CD4-positive, alpha-beta T cell treated with Interleukin-2 at 100 ng/mL for 4 hours (primary cell): ENCODE measurements around the gene PTRH2.
"Not testable (repeated sequence)": the region's sequence is repeated elsewhere in the genome, so short reads cannot be mapped to it uniquely, and the experiment has no call there.

Source experiments
- DNase-seq: peaks from one replicate; pipeline ENCODE4 v3.0.0-alpha.2; 2020; ENCODE audit warnings: low spot score

PTRH2 gene

DNA sequence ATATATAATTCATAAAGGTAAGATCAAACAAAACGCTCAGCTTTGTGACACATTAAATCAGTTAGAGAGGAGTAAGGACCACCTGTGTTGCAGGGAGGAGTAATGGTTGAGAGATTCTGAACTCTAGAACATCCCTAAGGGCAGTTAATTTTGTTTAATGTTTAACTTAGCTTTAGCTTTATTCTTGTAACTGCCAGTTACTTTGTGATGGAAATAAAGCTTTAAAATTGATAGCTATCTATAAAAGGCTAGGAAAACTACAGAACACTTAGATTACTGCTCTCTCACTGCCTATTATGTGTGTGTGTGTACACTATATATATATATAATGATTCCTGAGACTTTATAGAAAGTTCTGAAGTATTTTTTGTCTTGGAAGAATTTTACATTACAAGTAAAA, 37.8 kb downstream of the PTRH2 start:
- no peak for DNase-seq

DNA sequence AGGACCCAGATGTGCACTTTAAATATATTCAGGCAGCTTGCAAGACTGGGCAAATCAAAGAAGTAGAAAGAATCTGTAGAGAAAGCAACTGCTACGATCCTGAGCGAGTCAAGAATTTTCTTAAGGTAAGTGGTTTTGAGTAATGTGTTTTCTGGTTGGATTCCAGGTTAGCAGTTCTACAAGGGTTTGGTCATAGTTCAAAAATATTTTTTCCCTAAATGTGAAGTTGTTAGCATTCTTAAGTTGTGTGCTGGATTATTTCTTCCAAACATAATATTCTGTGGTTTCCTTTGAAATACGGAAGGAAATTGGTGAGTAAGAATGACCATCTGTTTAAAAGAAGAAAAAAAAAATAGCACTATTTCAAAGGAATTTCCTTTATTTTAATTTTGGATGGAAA, 38.4 kb downstream of the PTRH2 start:
- no peak for DNase-seq

DNA sequence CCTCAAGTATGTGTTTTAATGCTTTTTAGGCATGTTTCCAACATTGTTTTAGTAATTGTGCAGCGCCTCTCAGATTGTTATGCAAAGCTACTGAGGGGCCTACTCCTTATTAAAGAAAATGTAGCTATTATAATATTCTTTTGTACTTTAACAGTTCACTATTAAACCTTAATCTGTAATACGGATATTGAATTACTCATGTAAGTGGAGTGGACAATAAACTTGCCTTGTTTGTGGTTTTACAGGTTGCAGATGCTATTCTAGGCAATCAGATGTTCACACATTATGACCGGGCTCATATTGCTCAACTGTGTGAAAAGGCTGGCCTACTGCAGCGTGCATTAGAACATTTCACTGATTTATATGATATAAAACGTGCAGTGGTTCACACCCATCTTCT, 41.0 kb downstream of the PTRH2 start:
- no peak for DNase-seq

DNA sequence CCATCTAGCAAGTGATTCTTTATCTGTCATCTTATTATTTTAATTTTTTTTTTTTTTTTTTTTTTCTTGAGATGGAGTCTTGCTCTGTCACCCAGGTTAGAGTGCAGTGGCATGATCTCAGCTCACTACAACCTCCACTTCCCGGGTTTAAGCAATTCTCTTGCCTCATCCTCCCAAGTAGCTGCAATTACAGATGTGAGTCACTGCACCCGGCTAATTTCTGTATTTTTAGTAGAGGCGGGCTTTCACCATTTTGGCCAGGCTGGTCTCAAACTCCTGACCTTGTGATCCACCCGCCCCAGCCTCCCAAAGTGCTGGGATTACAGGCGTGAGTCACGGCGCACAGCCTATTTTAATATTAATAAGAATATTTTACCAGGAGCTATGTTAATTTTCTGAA, 50.6 kb downstream of the PTRH2 start:
- not testable (repeated sequence) for DNase-seq

DNA sequence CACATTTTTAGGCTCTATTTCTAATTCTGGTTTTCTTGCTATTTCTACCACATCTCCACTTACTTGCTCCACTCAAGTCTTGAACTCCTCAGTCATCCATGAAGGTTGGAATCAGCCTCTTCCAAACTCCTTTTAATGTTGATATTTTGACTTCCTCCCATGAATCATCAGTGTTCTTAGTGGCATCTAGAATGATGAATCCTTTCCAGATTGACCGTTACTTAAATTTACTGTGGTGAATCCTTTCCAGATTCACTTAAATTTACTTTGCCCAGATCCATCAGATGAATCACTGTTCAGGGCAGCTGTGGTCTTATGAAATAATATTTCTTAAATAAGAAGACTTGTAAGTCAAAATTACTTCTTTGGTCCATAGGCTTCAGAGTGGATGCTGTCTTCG, 55.1 kb downstream of the PTRH2 start:
- DNase-seq: no peak

DNA sequence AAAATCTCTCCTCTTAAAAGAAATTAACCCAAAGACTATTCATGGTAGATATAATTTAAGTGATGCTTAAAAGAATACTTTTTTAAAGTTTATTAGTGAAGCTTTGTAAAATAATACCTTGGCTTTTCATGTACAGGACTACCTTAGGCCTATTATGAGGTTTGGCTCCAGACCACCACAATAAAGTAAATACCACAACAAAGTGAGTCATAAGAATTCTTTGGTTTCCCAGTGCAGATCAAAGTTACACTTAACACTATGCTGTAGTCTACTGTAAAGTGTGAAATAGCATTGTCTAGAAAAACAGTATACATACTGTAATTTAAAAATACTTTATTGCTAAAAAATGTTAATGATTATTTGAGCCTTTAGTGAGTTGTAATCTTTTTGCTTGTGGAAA, 55.9 kb downstream of the PTRH2 start:
- peak; percentile 48 for DNase-seq

DNA sequence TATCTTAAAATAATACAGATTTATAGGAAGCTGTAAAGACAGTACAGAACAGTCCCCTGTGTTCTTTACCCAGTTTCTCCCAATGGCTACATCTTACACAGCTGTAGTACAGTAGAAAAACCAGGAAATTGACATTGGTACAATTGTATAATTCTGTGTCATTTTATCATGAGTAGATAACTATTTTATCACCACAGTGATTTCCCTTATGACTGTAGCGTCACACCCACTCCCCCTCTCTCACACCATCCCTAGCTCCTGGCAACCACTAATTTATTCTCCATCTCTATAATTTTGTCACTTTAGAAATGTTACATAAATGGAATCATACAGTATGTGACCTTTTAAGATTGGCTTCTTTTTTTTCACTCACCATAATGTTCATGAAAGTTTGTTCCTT, 56.6 kb downstream of the PTRH2 start:
- DNase-seq: no peak

DNA sequence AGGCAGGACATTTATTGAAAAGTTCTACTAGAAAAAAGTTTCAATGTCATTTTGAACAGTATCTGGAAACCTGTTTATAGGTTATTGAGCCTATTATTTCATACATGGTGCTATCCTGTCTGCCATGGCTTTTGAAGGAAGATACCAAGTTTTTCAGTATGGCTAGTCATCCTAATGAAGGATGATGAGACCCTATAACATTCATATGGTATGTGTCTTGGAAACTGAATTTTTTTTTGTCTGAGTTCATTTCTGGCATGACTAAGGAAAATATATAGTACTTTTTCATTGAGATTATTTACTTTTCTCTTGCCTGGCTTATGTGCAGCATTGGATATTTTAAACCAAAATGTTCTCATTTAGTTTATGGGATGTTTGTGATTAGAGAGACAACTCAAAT, 57.3 kb downstream of the PTRH2 start:
- no peak for DNase-seq
